CD4-positive, alpha-beta T cell (primary cell): ENCODE results near the gene PRDM9. TPM values are rescaled to one million over a fixed set of nuclear protein-coding genes. Genes with fewer than 3 reads are reported as not detected.
"Not testable (repeated sequence)": the region's sequence is repeated elsewhere in the genome, so short reads cannot be mapped to it uniquely, and the experiment has no call there.

Experiments used
- ATAC-seq: fragments of 200-7000 bp; cut with Tn5 transposase; one replicate; pipeline ENCODE4 v1.10.0; 2022; ENCODE audit warnings: mild to moderate bottlenecking; ENCODE audit not compliant: poor library complexity
- CTCF ChIA-PET: fragments of 350-600 bp; sonication (Branson Sonifier 250); formaldehyde crosslinking; loops from one replicate; lab custom pipeline; 2021; ENCODE audit warnings: antibody characterized with exemption, inconsistent platforms; lab: Charles Lee
- POLR2A ChIA-PET: fragments of 350-600 bp; sonication (Branson Sonifier 250); formaldehyde crosslinking; loops from one replicate; lab custom pipeline; 2021; ENCODE audit warnings: antibody characterized with exemption, inconsistent platforms; lab: Charles Lee
- DNase-seq, 14 experiments: peaks; one replicate each; pipeline ENCODE4 v3.0.0-alpha.2; 2013 to 2020; ENCODE audit warnings: mixed read lengths in 2 of 14
- H3K27ac ChIP-seq, 2 donors: one replicate each; pipeline versions ENCODE4 v1.5.1 to v1.7.0; 2013; ENCODE audit warnings: low read length in 2 of 2, low read depth in 1 of 2, mild to moderate bottlenecking in 1 of 2
- H3K27me3 ChIP-seq, 2 experiments: 1 replicate in 1 of 2; 2 replicates in 1 of 2; pipeline versions ENCODE4 v1.6.1 to v1.7.0; 2013; ENCODE audit warnings: low read length in 2 of 2, control low read depth in 1 of 2, mild to moderate bottlenecking in 1 of 2, moderate library complexity in 1 of 2; ENCODE audit not compliant: insufficient read depth in 2 of 2, control insufficient read depth in 1 of 2
- H3K36me3 ChIP-seq: one replicate; pipeline ENCODE4 v1.6.1; 2013; ENCODE audit warnings: low read length, control low read depth; ENCODE audit not compliant: insufficient read depth
- H3K4me1 ChIP-seq: one replicate; pipeline ENCODE4 v1.6.1; 2013; ENCODE audit warnings: low read length, control low read depth; ENCODE audit not compliant: insufficient read depth
- H3K4me3 ChIP-seq: one replicate; pipeline ENCODE4 v1.5.1; 2013; ENCODE audit warnings: mild to moderate bottlenecking, low read length, moderate library complexity
- H3K9me3 ChIP-seq, 2 experiments: 1 replicate in 1 of 2; 2 replicates in 1 of 2; pipeline versions ENCODE4 v1.6.1 to v1.7.0; 2013; ENCODE audit warnings: low read length in 2 of 2, mild to moderate bottlenecking in 2 of 2, control low read depth in 1 of 2, moderate library complexity in 1 of 2; ENCODE audit not compliant: control insufficient read depth in 1 of 2, insufficient read depth in 1 of 2
- H3K27ac Mint-ChIP-seq: one replicate; pipeline ENCODE4 v1.8.0; 2020; ENCODE audit warnings: mixed read lengths
- H3K27me3 Mint-ChIP-seq: one replicate; pipeline ENCODE4 v1.8.0; 2021; ENCODE audit warnings: mixed read lengths
- H3K36me3 Mint-ChIP-seq: one replicate; pipeline ENCODE4 v1.8.0; 2021; ENCODE audit warnings: low read depth, mixed read lengths
- H3K4me1 Mint-ChIP-seq: one replicate; pipeline ENCODE4 v1.8.0; 2021; ENCODE audit warnings: low read depth, mixed read lengths
- H3K4me3 Mint-ChIP-seq: one replicate; pipeline ENCODE4 v1.8.0; 2020; ENCODE audit warnings: mild to moderate bottlenecking, mixed read lengths
- H3K9me3 Mint-ChIP-seq: one replicate; pipeline ENCODE4 v1.8.0; 2020; ENCODE audit warnings: mixed read lengths
- CTCF ChIP-seq: fragments of 200-600 bp; IDR thresholded peaks from one replicate; pipeline ENCODE4 v1.8.0; 2022; ENCODE audit warnings: antibody characterized with exemption, mild to moderate bottlenecking
- intact Hi-C, 2 experiments: fragments of 100-400 bp; cut with DNase I in 1 of 2; cut with micrococcal nuclease in 1 of 2; formaldehyde crosslinking; loops; one replicate each; pipeline versions ENCODE4 v1.15.1 to v1.9.0; 2023 to 2025; cut with DNase I, micrococcal nuclease
- total RNA-seq, 174 experiments: library from RNA in 2 of 174; stranded (reverse) in 2 of 174; gene quantifications; one replicate each; pipeline ENCODE4 v1.2.3 and lab custom pipeline; 2021 to 2026

The PRDM9 gene
- total RNA-seq, 2 experiments from 2014 or later = not detected

- peak overlapping the region; percentile 82 for H3K27ac Mint-ChIP-seq
- no peaks in the 10 kb centered on the region for H3K27me3 Mint-ChIP-seq
- H3K9me3 Mint-ChIP-seq = peaks cover 7% of the 10 kb centered on the region
- H3K36me3 ChIP-seq = no peaks in the 10 kb centered on the region
- H3K4me1 ChIP-seq = no peaks in the 10 kb centered on the region
- ATAC-seq (peak; percentile 68), DNase-seq (peak in 1 of 14 experiments; percentile 1)
- no peaks in the 10 kb centered on the region for H3K36me3 Mint-ChIP-seq
- ChIA-PET POLR2A (no interaction called here), CTCF (no interaction called here)
- no peak for TF ChIP-seq CTCF
- no peaks in the 10 kb centered on the region for H3K4me1 Mint-ChIP-seq
- H3K9me3 ChIP-seq = peaks cover 0 to 29% of the 10 kb centered on the region in 2 experiments
- peak overlapping the region; percentile 87 for H3K4me3 Mint-ChIP-seq
- H3K27ac ChIP-seq = no peak overlapping the region
- no peak overlapping the region for H3K4me3 ChIP-seq
- intact Hi-C loops = no loop called here
- H3K27me3 ChIP-seq = no peaks in the 10 kb centered on the region
These were observed 826 bp upstream of the PRDM9 start for GRCh38 chr5:23506329-23507236.

GRCh38 chr5:23510434-23510833 lies 3.0 kb downstream of the PRDM9 start:
- DNase-seq, CTCF ChIA-PET, H3K36me3 Mint-ChIP-seq, H3K4me3 ChIP-seq, H3K27me3 ChIP-seq, H3K27me3 Mint-ChIP-seq, H3K27ac Mint-ChIP-seq, H3K4me1 Mint-ChIP-seq, H3K4me1 ChIP-seq, intact Hi-C loops, H3K36me3 ChIP-seq, H3K27ac ChIP-seq, H3K4me3 Mint-ChIP-seq, POLR2A ChIA-PET, ATAC-seq: not testable (repeated sequence)
- peaks cover 13% of the 10 kb centered on the region for H3K9me3 Mint-ChIP-seq
- peaks cover 0 to 37% of the 10 kb centered on the region in 2 experiments for H3K9me3 ChIP-seq

DNA sequence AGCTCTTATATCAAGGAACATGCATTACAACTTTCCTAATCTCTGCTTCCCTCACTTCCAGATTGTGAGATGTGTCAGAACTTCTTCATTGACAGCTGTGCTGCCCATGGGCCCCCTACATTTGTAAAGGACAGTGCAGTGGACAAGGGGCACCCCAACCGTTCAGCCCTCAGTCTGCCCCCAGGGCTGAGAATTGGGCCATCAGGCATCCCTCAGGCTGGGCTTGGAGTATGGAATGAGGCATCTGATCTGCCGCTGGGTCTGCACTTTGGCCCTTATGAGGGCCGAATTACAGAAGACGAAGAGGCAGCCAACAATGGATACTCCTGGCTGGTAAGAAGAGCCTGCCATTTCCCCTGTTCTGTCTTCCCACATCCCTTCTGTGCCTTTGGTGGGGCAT lies 15.1 kb downstream of the PRDM9 start:
- Mint-ChIP-seq H3K9me3 (peaks cover 18% of the 10 kb centered on the region), H3K36me3 (no peaks in the 10 kb centered on the region), H3K4me1 (no peaks in the 10 kb centered on the region), H3K27me3 (no peaks in the 10 kb centered on the region), H3K4me3 (no peak overlapping the region), H3K27ac (no peak overlapping the region)
- Histone ChIP-seq H3K4me1 (no peaks in the 10 kb centered on the region), H3K27ac (no peak overlapping the region), H3K4me3 (no peak overlapping the region), H3K36me3 (no peaks in the 10 kb centered on the region), H3K9me3 (peaks cover 3 to 9% of the 10 kb centered on the region in 2 experiments), H3K27me3 (no peaks in the 10 kb centered on the region)
- CTCF ChIA-PET = no interaction called here
- intact Hi-C loops = no loop called here
- no peak for DNase-seq
- POLR2A ChIA-PET = no interaction called here
- TF ChIP-seq CTCF = no peak
- ATAC-seq = no peak
